ENCODE measurements around the gene CAMTA1.

CAMTA1 gene

DNA sequence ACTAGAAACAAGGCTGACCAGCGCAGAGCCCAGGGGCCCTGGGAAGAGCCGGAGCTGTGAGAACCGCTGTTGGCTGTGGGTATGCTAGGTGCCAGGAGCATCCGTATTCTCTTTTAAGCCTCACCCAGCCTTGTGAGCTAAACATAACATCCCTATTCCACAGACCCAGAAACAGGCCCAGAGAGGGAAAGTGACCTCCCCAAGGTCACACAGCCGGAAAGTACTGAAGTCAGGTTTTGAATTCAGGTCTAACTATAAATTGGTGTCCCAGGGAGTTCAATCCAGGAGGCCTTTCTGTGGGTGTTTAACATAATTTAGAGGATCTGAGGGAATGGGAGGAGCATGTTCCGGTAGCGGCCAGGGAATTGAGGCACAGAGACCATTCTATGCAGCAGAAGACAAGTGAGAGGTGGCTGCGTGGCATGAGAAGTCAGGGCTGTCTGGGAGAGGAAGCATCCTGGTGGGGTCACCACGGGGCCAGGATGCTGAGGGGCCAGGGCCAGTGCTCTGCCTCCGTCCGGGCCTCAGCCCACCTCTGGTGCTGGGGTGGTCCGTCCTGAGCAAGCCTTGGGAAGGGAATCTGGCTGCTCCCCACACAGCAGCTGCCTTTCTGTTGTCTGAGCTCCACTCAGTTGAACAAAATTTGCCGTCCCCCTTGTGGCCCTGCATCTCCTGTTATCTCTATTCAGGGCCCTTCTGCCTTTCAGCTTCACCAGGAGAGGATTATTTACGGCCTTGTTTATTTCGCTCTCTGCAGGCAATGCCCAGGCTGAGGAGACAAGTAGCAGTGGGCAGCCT lies 647.0 kb downstream of the CAMTA1 start:
- no peak for DNase-seq (ENCODE audit: low read depth in 3 of 3)

DNA sequence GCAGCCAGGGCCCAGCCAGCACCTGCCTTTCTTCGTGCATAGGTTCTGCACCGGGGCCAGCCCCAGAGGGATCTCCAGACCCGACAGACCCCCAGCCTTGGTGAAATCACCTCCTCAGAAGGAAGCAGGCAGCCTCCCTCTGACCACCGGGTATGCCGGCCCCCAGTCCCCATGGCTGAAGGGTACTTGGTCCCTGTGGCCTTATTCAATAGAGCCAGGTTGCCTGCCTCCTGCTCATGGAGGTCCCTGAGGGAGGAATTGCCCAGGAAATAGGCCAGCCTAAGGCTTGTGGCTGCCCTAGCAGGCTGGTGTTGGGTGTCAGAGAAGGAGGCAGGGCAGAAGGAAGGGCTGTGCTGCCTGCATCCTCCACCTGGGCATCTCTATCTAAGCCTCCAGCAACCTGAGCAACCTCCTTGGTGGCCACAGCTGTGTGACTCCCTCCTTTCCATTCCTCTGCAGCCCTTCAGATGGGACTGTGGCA lies 647.7 kb downstream of the CAMTA1 start:
- DNase-seq (ENCODE audit: low read depth in 3 of 3) = no peak

DNA sequence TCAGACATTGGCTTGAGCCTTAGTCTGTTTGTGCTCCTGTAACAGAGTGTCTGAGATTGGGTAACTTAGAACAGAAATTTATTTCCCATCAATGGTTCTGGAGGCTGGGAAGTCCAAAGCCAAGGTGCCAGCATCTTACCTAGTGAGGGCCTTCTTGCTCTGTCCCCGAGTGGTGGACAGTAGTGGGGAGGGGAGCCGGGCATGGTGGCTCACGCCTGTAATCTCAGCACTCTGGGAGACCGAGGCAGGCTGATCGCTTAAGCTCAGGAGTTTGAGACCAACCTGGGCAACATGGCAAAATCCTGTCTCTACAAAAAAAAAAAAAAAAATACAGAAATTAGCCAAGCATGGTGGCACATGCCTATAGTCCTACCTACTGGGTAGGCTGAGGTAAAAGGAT lies 649.3 kb downstream of the CAMTA1 start:
- no peak for DNase-seq (ENCODE audit: low read depth in 3 of 3)

DNA sequence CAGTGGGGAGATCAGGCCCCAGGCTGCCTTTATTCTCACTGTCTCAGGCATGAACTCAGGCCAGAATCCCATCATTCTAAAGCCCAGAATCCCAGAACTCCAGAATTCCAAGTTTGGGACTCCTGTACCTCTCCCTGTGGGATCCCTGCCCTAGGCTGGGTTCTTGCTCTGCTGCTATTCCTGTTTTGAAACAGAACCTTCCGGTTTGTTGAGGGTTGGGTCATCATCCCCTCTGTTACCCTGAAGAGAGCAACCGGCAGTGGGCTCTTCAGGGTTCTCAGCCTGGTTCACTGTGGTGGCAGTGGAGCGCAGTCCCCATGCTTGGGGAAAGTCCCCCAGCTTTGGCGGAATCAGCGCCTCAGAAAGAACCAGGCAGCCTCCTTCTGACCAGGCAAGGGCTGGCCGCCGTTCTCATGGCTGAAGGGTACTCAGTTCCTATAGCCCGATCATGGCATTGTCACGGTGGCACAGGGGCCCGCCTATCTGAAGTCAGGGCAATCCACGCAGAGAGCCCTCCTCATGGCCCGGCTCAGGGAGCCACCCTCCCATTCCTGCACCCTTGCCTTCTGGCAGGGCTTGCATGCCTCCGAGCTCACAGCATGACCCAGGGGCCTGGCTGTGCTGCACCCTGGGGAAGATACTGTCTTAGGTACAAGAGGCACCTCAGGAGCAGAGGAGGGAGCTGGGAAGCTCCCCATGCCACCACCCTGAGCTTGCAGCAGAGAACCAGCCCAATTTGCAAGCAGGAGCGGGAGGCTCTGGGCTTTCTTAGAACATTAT lies 650.2 kb downstream of the CAMTA1 start:
- no peak for DNase-seq (ENCODE audit: low read depth in 3 of 3)

DNA sequence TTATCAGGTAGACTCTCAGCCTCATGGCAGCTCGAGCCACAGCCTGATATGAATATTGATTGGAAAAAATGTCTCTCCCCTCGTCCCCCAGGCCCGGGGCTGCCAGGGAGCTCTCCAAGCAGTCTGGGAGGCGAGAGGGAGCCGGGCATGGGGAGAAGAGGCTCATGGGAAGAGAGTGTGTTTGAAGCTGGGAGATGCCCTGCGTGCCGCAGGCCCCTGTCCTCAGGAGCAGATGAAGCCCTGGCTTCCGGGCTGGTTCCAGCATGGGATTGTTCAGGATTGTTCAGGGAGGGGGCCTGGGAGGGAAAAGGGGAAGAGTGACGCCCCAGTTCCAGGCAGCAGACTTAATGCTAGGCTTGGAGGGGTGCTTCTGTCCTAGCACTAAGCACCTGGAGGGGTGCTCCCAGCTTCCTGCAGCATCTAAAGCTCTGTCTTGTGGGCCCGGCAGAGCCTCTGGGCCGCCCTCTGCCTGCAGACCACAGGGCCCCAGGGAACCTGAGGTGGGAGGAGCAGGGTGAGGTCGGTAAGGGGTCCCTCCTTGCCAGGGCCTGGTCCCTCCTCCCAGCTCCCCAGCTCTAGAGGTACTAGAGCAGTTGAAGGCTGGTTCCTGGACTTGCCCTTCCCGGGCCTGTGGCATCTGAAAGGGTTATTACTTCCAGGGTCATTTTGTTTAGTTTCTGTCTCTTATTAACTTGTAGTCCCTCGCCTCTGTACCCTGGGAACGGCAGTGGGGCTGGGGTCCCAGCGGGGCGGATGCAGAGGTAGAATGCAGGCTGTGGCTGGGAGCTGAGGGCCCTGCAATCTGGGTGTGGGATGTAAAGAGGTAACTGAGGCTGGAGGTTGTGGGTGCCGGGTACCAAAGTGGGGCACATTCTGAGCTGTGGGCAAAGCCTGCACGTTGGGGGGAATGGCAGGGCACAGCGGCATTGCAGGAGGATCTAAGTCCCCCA lies 651.1 kb downstream of the CAMTA1 start:
- DNase-seq (ENCODE audit: low read depth in 3 of 3) = no peak

DNA sequence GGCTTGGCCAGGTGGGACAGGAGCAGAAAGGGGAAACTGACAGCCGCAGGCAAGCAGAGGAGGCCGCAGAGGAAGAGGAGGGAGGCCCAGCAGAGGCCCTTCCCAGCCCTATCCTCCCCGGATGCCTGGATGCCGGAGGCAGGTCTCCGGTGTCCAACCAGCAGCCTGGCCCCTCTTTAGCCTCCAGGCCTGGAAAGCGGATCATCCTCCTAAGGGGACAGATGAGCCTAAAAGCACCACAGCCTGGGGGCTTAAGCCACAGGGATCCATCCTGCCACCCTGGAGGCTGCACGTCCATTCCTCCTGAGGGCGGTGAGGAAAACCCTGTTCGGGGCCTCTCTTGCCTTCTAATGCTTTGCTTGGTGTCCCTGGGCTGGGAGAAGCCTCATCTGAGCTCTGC lies 651.8 kb downstream of the CAMTA1 start:
- DNase-seq (ENCODE audit: low read depth in 3 of 3) = no peak

DNA sequence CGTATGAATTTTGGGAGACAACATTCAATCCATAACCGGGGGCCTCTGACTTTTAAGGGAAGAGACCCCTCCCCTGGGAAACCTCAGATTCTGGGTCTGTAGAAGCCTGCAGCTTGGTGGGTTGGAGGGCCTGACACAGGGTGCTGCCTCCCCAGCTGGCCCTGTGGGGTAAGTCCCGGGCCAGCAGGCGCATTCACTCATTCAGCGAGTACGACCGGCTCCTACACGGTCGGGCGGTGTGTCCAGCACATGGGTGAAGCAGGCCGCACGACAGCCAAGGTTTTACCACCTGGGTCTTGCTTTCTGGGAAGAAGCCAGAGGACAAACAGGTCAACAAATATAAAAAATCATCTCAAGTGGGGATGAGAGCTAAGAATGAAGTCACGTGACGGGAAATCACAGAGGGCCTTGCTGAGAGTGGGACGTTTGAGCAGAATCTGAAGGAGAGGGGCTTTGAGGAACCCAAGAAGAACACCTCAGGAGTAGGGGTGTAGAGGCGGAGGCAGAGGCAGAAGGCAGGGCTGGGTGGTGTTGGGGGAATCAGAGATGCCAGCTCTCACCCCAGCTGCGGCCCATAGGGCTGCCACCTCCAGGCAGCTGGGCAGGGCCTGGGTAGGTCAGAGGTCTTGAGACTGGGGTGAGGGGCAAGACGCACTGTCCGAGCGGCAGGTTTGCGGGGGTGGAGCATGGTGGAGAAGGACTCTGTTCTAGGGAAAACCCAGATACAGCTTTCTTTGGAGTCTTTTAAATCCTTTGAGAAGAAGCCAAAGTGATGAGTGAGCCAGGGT lies 652.5 kb downstream of the CAMTA1 start:
- DNase-seq (ENCODE audit: low read depth in 3 of 3) = no peak

DNA sequence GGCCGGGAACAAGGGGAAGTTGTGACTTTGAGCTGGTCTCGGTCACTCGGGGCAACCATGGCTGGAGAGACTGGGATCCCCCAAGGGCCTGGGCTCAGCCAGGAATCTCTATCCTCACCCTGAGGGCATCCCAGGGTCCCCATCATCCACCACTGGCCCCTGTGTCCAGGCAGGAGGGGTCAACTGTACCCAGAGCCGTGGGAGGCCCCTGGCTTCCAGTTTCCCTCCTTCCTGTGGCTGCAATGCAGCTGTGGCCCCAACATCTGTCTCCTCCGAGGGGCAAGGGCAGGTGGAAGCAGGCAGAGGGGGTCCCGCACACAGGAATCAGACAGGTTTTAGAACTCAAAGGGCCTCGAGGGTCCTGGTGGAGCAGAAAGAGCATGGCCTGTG lies 653.1 kb downstream of the CAMTA1 start:
- DNase-seq (ENCODE audit: low read depth in 3 of 3) = no peak

DNA sequence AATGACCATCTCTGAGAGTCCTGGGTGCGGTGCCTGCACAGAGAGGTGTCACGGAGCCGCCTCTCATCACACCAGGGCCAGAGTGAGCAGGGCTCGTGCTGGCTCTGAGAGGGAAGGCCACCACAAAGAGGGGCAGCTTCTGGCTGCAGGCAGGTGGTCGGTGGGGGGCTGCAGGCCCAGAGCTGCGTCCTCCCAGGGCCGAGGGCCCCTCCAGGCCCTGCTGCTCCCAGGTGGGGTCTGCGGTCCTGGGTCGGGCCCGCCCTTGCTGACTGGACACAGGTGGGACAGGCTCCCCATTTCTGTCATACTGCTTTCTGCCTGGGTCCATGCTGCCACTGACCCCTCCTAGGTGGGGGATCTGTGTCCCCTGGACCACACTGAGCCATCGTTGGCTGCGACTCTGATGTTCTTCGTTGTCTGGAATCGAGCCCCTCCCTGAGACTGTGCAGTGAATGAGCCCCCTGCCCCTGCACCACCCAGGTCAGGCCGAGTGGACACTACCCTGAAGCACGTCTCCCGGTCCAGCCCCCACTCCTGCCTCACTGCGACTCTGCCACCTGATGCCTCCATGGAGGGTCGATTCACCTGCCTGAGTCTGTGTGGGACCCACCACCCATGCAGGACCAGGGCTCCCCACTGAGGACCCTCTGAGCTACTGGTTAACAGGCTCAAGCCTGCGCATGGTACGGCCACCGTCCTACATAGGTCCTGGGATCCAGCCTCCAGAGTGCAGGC lies 653.8 kb downstream of the CAMTA1 start:
- DNase-seq (ENCODE audit: low read depth in 3 of 3) = no peak

DNA sequence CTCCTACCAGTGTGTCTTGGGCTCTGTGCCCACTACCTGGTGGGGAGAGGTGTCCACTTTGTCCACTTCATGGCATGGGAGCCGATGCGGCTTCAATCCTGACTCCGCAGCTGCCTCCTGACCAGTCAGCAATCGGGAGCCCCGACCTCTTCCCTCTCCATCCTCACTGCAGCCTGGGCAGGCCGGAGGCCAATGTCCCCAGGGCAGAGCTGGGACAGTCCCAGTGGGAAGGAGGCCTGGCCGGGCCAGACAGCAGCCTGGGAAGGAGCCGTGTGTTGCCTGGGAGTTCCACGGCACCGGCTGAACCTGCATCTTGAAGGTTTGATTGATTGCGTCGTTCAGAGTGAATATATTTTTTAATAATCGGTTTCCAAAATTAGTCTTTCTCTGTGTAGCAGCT lies 654.9 kb downstream of the CAMTA1 start:
- no peak for DNase-seq (ENCODE audit: low read depth in 3 of 3)

DNA sequence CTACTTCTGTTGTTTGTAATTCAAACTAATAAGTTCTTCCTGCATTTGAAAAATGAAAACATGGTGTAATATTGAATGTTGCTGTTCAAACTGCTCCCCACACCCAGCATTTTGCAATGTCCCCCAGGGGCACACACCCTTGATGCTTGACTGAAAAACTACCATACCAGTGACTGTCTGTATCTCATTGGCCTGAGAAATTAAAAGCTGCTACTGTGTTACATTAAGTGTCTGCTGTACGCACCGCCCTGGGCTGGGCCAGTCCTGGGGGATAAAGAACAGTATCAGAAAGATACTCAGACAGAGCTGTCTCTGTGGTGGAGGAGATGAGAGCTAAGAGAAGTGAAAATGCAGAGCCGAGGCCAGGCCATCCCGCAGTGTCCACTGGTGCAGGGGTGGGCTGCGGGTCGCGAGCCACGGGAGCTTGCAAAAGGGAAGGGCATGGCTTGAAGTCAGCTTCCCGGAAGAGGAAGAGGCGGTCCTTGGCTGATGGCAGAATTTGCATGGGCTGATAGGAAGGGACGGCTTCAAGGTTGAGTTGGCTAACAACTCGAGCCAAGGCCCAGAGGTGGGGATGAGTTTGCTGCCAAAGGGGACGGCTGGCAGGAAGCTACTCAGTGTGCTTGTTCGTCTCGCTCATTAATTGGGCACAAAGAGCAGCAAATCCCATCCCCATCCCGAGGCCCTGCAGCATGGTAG lies 656.0 kb downstream of the CAMTA1 start:
- no peak for DNase-seq (ENCODE audit: low read depth in 3 of 3)

DNA sequence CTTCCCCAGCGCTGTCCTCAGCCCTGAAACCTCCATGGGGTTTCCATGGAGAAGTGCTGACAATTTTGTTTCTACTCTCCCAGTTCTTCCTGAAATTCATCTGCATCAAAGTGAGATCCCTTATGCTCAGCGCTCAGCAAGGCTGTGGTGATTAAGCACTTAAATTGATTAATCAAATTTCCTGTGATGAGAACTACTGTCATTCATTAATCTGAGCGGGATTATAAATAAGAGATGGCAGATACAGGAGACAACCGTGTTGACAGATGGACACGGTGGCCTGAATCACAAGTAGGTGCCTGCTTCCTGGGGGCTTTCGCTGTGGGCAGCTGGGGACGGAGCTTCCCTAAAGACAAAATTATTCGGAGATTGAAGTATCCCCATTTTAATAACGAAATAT lies 656.8 kb downstream of the CAMTA1 start:
- DNase-seq (ENCODE audit: low read depth in 3 of 3) = no peak

DNA sequence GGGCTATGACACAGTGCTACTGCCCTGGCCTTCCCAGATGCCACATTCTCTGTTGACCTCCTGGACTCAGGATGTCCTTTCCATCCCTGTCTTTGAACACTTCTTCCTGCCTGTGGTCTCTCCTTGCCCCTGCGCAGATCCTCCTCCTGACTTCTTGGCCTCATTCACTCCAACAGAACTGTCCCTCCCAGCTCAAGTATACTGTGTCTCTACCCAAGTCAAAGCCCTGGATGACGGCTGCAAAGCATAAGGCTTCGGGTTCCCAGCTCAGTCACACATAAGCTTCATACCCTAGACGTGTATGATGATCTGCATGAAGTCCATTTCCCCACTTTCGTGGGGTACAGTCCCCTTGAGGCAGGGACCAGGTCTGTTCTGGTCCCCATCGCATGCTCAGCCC lies 657.7 kb downstream of the CAMTA1 start:
- no peak for DNase-seq (ENCODE audit: low read depth in 3 of 3)

DNA sequence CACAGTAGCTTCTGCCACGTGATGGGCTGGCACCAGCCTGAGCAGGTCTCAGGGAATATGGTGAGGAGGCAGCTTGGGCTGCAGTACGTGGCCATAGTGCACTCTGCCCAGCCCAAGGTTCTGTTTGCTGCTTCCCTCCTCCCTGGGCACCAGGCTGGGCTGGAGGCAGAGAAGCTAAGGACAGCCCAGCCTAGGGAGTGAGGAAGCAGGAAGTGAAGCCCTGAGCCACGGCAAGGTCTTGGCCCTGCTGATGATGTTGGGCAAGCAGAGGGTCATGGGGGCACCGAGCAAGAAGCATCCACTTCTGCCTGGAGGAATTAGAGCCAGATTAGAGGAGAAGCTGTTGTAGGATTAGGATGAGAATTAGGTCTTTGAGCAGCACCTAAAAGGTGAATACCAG lies 659.1 kb downstream of the CAMTA1 start:
- no peak for DNase-seq (ENCODE audit: low read depth in 3 of 3)

DNA sequence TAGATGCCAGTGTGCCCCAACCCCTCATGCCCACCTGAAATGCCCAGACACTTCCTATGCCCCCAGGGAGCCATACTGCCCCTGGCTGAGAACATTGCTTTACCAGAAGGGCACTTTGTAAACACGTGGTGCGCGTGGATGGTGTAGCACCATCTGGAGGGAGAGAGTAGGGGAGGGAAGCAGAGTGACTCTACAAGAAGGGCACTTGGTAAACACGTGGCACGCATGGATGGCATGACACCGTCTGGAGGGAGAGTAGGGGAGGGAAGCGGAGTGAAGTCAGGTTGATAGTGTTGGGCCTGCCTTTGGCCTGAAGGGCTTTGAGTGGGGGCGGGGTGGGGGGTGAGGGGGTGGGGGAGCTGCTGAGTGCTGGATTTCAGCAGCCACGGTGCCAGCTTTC lies 661.8 kb downstream of the CAMTA1 start:
- no peak for DNase-seq (ENCODE audit: low read depth in 3 of 3)

DNA sequence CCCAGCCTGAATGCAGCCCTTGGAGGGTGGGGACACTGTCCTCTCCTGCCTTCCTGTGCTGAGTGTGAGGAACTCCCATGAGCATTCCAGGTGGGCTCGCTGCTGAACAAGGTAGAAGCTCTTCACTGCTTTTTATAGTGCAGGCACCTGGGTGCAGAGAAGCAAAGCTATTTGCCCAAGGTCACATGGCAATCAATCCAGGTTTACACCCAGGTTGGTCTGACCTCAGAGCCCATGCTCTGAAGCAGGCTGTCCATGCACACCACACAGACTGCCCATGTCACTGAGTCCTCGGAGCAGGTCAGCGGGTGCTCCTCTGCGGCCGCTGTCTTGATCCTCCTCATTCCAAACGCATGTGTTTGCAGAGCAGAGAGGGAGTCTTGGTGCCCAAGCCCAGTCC lies 662.5 kb downstream of the CAMTA1 start:
- DNase-seq (ENCODE audit: low read depth in 3 of 3) = no peak

DNA sequence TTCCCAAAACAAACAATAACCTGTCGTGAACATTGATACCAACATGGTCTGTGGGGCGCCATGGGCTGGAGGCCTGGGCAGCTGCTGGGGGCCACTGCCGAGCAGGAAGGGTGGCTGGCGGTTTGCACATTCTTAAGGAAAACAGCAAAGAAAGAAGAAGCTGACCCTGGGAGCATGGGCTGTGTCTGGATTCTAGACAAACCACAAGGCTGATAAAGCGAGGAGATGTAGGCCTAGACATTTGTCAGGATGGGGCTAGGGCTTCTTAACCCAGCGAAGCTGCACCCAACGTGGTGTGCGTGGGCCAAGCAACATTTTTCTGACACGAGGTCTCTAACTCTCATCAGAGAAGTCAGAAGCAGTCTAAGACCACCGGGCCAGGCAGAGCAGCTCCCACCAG lies 663.7 kb downstream of the CAMTA1 start:
- no peak for DNase-seq (ENCODE audit: low read depth in 3 of 3)

DNA sequence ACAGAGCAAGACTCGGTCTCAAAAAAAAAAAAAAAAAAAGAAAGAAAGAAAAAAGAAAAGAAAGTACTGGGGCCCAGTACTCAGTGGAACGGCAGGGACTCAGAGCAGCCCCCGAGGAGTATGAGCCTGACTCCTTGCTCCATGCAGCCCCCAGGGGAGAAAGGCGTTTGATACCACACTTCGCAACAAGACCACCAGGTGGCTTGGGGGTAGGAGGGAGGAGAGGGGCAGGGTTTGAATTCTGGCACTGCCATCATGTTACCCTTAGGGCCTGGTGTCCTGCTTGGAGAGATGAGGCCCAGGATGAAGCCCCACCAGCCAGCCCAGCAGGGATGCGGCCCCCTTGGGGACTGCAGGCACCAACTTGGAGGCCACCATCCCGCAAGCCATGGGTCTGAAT lies 664.5 kb downstream of the CAMTA1 start:
- no peak for DNase-seq (ENCODE audit: low read depth in 3 of 3)

DNA sequence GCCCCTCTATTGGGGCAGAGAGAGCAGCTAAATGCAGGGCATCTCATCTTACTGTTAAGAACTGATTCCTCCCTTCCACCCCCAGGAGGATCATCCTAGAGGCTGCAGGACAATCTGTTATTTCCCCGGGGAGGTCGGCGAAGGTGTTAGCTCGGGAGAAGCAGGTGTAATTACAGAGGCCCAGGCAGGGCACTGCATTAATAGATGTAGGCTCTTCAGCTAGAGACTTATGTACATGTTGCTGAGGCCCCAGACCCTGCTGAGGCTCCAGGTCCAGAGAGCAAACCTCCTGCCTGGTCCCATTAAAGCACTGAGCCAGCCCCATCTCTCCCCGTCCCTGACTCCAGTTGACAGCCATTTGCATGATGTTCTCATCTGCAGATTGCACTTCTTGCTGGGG lies 665.6 kb downstream of the CAMTA1 start:
- DNase-seq (ENCODE audit: low read depth in 3 of 3) = no peak

DNA sequence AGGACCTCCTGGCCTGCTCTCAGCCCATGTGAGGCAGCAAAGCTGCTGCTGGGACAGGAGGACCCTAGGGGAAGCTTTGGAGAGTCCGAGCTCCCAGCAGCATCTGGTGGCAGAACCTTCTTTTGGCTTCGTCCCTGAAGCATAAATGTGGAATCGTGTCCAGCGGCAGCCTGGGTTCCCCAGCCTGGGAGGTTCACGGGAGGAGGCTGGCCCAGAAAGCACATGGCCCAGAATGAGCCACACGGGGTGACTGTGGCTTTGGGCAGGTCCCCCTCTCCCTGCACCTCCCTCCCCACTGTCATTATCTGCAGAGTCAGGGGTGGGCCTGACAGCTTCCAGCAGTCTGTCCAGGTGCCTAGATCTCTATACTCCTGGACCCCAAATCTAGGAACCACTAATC lies 667.8 kb downstream of the CAMTA1 start:
- DNase-seq (ENCODE audit: low read depth in 3 of 3) = no peak

All from stimulated activated CD4-positive, alpha-beta T cell treated with anti-CD3 and anti-CD28 coated beads, TNF-alpha, amount 100 ng/mL, for 4 hours (primary cell).